Stromal cell of bone marrow (primary cell): ENCODE data around the gene COLQ.
"Not testable (repeated sequence)": the region's sequence is repeated elsewhere in the genome, so short reads cannot be mapped to it uniquely, and the experiment has no call there.

ENCODE experiments used
- DNase-seq: peaks from one replicate; pipeline ENCODE4 v3.0.0-alpha.2; 2012; ENCODE audit warnings: low read depth

Gene COLQ

GRCh38 chr3:15490158-15490557 lies 31.3 kb downstream of the COLQ start:
- DNase-seq: no peak

GRCh38 chr3:15488002-15488401 lies 33.5 kb downstream of the COLQ start:
- DNase-seq: no peak

GRCh38 chr3:15486979-15487378 lies 34.5 kb downstream of the COLQ start:
- no peak for DNase-seq

GRCh38 chr3:15486020-15486419 lies 35.5 kb downstream of the COLQ start:
- DNase-seq: no peak

GRCh38 chr3:15484551-15484950 lies 37.0 kb downstream of the COLQ start:
- not testable (repeated sequence) for DNase-seq

- DNase-seq: no peak
These were observed 41.9 kb downstream of the COLQ start for GRCh38 chr3:15479400-15480224.

GRCh38 chr3:15478640-15478979 lies 42.9 kb downstream of the COLQ start:
- DNase-seq: no peak

- no peak for DNase-seq
These were observed 43.4 kb downstream of the COLQ start for GRCh38 chr3:15477951-15478639.

- DNase-seq: peak; percentile 14
These were observed 45.1 kb downstream of the COLQ start for GRCh38 chr3:15476378-15476777.

GRCh38 chr3:15475161-15475560 lies 46.3 kb downstream of the COLQ start:
- no peak for DNase-seq

- DNase-seq: no peak
These were observed 49.6 kb downstream of the COLQ start for GRCh38 chr3:15471861-15472260.

GRCh38 chr3:15470849-15471248 lies 50.7 kb downstream of the COLQ start:
- DNase-seq: no peak

- DNase-seq: no peak
These were observed 51.2 kb downstream of the COLQ start for GRCh38 chr3:15470261-15470660.

GRCh38 chr3:15467227-15468181 lies 54.0 kb downstream of the COLQ start:
- DNase-seq: no peak

- no peak for DNase-seq
These were observed 55.5 kb downstream of the COLQ start for GRCh38 chr3:15465876-15466585.

GRCh38 chr3:15462451-15462850 lies 59.1 kb downstream of the COLQ start:
- no peak for DNase-seq

GRCh38 chr3:15460891-15461531 lies 60.5 kb downstream of the COLQ start:
- DNase-seq: no peak

- no peak for DNase-seq
These were observed 63.2 kb downstream of the COLQ start for GRCh38 chr3:15458212-15458780.

- not testable (repeated sequence) for DNase-seq
These were observed 64.6 kb downstream of the COLQ start for GRCh38 chr3:15456915-15457314.

GRCh38 chr3:15456321-15456720 lies 65.2 kb downstream of the COLQ start:
- DNase-seq: no peak

GRCh38 chr3:15455756-15456155 lies 65.8 kb downstream of the COLQ start:
- no peak for DNase-seq
